H1 (cell line): ENCODE measurements around the gene SBF1. TPM values are rescaled to one million over a fixed set of nuclear protein-coding genes. Genes with fewer than 3 reads are reported as not detected.

ENCODE experiments used
- CTCF ChIA-PET: fragments of 300-600 bp; sonication (Branson Sonifier 250); formaldehyde crosslinking; loops from one replicate; lab custom pipeline; 2021; ENCODE audit not compliant: partially characterized antibody; lab: Charles Lee
- POLR2A ChIA-PET: fragments of 300-600 bp; sonication (Branson Sonifier 250); formaldehyde crosslinking; loops from one replicate; lab custom pipeline; 2021; ENCODE audit warnings: inconsistent platforms; ENCODE audit not compliant: partially characterized antibody; lab: Charles Lee
- DNase-seq, 2 experiments: peaks; one replicate each; pipeline versions ENCODE4 v3.0.0 to v3.0.0-alpha.2; 2010 to 2022; ENCODE audit warnings: low spot score in 2 of 2, low read depth in 1 of 2, mixed read lengths in 1 of 2
- FAIRE-seq: peaks from 2 replicates; lab custom pipeline; 2011; peaks lifted over from hg19 to GRCh38; lab: Jason Lieb, UNC
- H2AFZ ChIP-seq: 2 replicates; pipeline ENCODE4 v1.8.1; 2012; ENCODE audit warnings: low read length, inconsistent platforms
- H2AK5ac ChIP-seq: 2 replicates; pipeline ENCODE4 v1.6.1; 2013; ENCODE audit warnings: low read depth, low read length
- H2BK120ac ChIP-seq: replicated peaks from 2 replicates; pipeline ENCODE3; 2013; ENCODE audit warnings: low read depth, low read length, inconsistent platforms
- H2BK12ac ChIP-seq: 2 replicates; pipeline ENCODE4 v1.6.1; 2013; ENCODE audit warnings: low read depth, low read length
- H2BK15ac ChIP-seq: 2 replicates; pipeline ENCODE4 v1.6.1; 2013; ENCODE audit warnings: low read length
- H2BK20ac ChIP-seq: 2 replicates; pipeline ENCODE4 v1.6.1; 2013; ENCODE audit warnings: low read length
- H2BK5ac ChIP-seq: 2 replicates; pipeline ENCODE4 v1.6.1; 2013; ENCODE audit warnings: low read depth, low read length
- H3K14ac ChIP-seq: 2 replicates; pipeline ENCODE4 v1.6.1; 2013; ENCODE audit warnings: inconsistent platforms; ENCODE audit not compliant: insufficient read length
- H3K18ac ChIP-seq: 2 replicates; pipeline ENCODE4 v1.6.1; 2013; ENCODE audit warnings: low read length; ENCODE audit errors: extremely low read depth
- H3K23ac ChIP-seq: 2 replicates; pipeline ENCODE4 v1.6.1; 2013; ENCODE audit warnings: inconsistent platforms; ENCODE audit not compliant: insufficient read length
- H3K23me2 ChIP-seq: 2 replicates; pipeline ENCODE4 v1.6.1; 2013; ENCODE audit warnings: low read depth, low read length
- H3K27ac ChIP-seq: 2 replicates; pipeline ENCODE4 v1.6.1; 2011; ENCODE audit warnings: low read depth, low read length, inconsistent platforms
- H3K27me3 ChIP-seq, 4 experiments: replicated peaks in 1 of 4; 1 replicate in 1 of 4; 2 replicates in 3 of 4; pipeline versions ENCODE4 v1.6.1 to v1.8.1; 2011 to 2013; ENCODE audit warnings: low read length in 3 of 4, mild to moderate bottlenecking in 3 of 4, inconsistent platforms in 2 of 4, mixed read lengths in 2 of 4, moderate library complexity in 1 of 4; ENCODE audit not compliant: control insufficient read depth in 3 of 4, insufficient read depth in 3 of 4; ENCODE audit errors: extremely low read depth in 1 of 4
- H3K36me3 ChIP-seq, 4 experiments: 2 replicates each; pipeline versions ENCODE4 v1.6.1 to v1.8.1; 2011 to 2013; ENCODE audit warnings: mild to moderate bottlenecking in 4 of 4, low read length in 3 of 4, moderate library complexity in 2 of 4, control low read depth in 1 of 4, inconsistent platforms in 1 of 4; ENCODE audit not compliant: insufficient read depth in 4 of 4, control insufficient read depth in 2 of 4
- H3K4ac ChIP-seq: replicated peaks from 2 replicates; pipeline ENCODE3; 2013; ENCODE audit warnings: low read length, low read depth, mixed read lengths, inconsistent platforms; ENCODE audit not compliant: insufficient read length
- H3K4me1 ChIP-seq, 4 experiments: replicated peaks in 1 of 4; 1 replicate in 1 of 4; 2 replicates in 3 of 4; pipeline versions ENCODE4 v1.6.1 to v1.8.1; 2011 to 2013; ENCODE audit warnings: low read length in 3 of 4, inconsistent platforms in 2 of 4, mixed read lengths in 1 of 4; ENCODE audit not compliant: insufficient read depth in 4 of 4, control insufficient read depth in 3 of 4
- H3K4me2 ChIP-seq, 2 experiments: 2 replicates each; pipeline versions ENCODE4 v1.6.1 to v1.8.1; 2011 to 2013; ENCODE audit warnings: low read depth in 2 of 2, low read length in 2 of 2, control low read depth in 1 of 2, inconsistent platforms in 1 of 2, mild to moderate bottlenecking in 1 of 2; ENCODE audit not compliant: insufficient read depth in 1 of 2
- H3K4me3 ChIP-seq, 4 experiments: fragments of 200-600, 300-600 bp in 1 of 4; sonication (generic), shearing (Covaris generic), sonication (Bioruptor Twin) in 1 of 4; 2 replicates each; pipeline versions ENCODE4 v1.5.1 to v1.8.1; 2011 to 2016; ENCODE audit warnings: low read length in 4 of 4, low read depth in 3 of 4, control low read depth in 2 of 4, inconsistent platforms in 2 of 4, mild to moderate bottlenecking in 2 of 4, mixed read lengths in 1 of 4, moderate library complexity in 1 of 4; ENCODE audit not compliant: insufficient read depth in 2 of 4; ENCODE audit errors: extremely low read depth in 1 of 4
- H3K56ac ChIP-seq: replicated peaks from 2 replicates; pipeline ENCODE3; 2013; ENCODE audit warnings: low read depth, mild to moderate bottlenecking, mixed read lengths, low read length, inconsistent platforms; ENCODE audit not compliant: insufficient read length
- H3K79me1 ChIP-seq: 2 replicates; pipeline ENCODE4 v1.6.1; 2013; ENCODE audit warnings: low read depth, low read length, control low read depth
- H3K79me2 ChIP-seq, 2 experiments: 2 replicates each; pipeline versions ENCODE4 v1.6.1 to v1.8.1; 2012 to 2013; ENCODE audit warnings: low read length in 2 of 2, mild to moderate bottlenecking in 2 of 2, inconsistent platforms in 1 of 2; ENCODE audit not compliant: insufficient read depth in 2 of 2, control insufficient read depth in 1 of 2
- H3K9ac ChIP-seq, 4 experiments: replicated peaks in 1 of 4; 1 replicate in 1 of 4; 2 replicates in 3 of 4; pipeline versions ENCODE4 v1.6.1 to v1.8.1; 2011 to 2013; ENCODE audit warnings: low read depth in 3 of 4, low read length in 3 of 4, control low read depth in 2 of 4, mild to moderate bottlenecking in 2 of 4, moderate library complexity in 2 of 4, inconsistent platforms in 1 of 4; ENCODE audit errors: extremely low read depth in 1 of 4
- H3K9me3 ChIP-seq, 2 experiments: 2 replicates each; pipeline versions ENCODE4 v1.6.1 to v1.8.1; 2012 to 2013; ENCODE audit warnings: mild to moderate bottlenecking in 2 of 2, moderate library complexity in 2 of 2, control low read depth in 1 of 2, inconsistent platforms in 1 of 2, low read depth in 1 of 2, low read length in 1 of 2, mixed read lengths in 1 of 2; ENCODE audit not compliant: insufficient read depth in 2 of 2
- H4K20me1 ChIP-seq, 2 experiments: replicated peaks in 1 of 2; 2 replicates each; pipeline versions ENCODE3 to v1.8.1; 2011 to 2013; ENCODE audit warnings: inconsistent platforms in 2 of 2, low read length in 2 of 2, mild to moderate bottlenecking in 1 of 2; ENCODE audit not compliant: insufficient read depth in 2 of 2, control insufficient read depth in 1 of 2
- H4K5ac ChIP-seq: 2 replicates; pipeline ENCODE4 v1.6.1; 2013; ENCODE audit warnings: low read length, low read depth, mixed read lengths, inconsistent platforms; ENCODE audit not compliant: insufficient read length
- H4K8ac ChIP-seq: 2 replicates; pipeline ENCODE4 v1.8.0; 2013; ENCODE audit warnings: mild to moderate bottlenecking, moderate library complexity, low read length, inconsistent platforms; ENCODE audit not compliant: insufficient read depth; ENCODE audit errors: extremely low read depth
- H4K91ac ChIP-seq: replicated peaks from 2 replicates; pipeline ENCODE3; 2013; ENCODE audit warnings: low read length, mixed read lengths, inconsistent platforms; ENCODE audit not compliant: insufficient read length
- RBBP5 ChIP-seq: IDR thresholded peaks from 2 replicates; pipeline ENCODE4 v1.7.1; 2012; ENCODE audit warnings: low read depth, mild to moderate bottlenecking, inconsistent platforms, low read length, moderate library complexity, borderline replicate concordance
- WGBS, 2 experiments: shearing (Covaris generic) in 1 of 2; methylation state at CpG; one replicate each; pipeline versions ENCODE4 v1.1.6 to v1.1.7; 2013 to 2015; ENCODE audit warnings: low lambda C conversion rate in 2 of 2, mixed read lengths in 2 of 2, inconsistent platforms in 1 of 2, low coverage in 1 of 2, missing lambda C conversion rate in 1 of 2; ENCODE audit not compliant: insufficient replicate concordance in 2 of 2, insufficient coverage in 1 of 2, insufficient read length in 1 of 2; ENCODE audit errors: extremely low coverage in 1 of 2, missing lambda C conversion rate in 1 of 2; 5-methylcytosine and 5-hydroxymethylcytosine counted together
- polyA plus RNA-seq, 7 experiments: library from polyadenylated mRNA; depleted of rRNA in 3 of 7; stranded (reverse) in 5 of 7; unstranded in 2 of 7; fragments of >200 nt in 5 of 7; fragments of 200-250 nt in 2 of 7; gene quantifications; 1 replicate in 5 of 7; 2 replicates in 1 of 7; 4 replicates in 1 of 7; pipeline versions ENCODE4 v1.2.1 to v1.2.3, GENCODE V29; 2011 to 2013; ENCODE audit warnings: missing spikeins in 2 of 7, mixed read lengths in 2 of 7
- total RNA-seq: library from RNA; stranded (reverse); fragmentation: NEBNext Ultra II Directional; extraction: Animal tissue kit (Norgen Biotek cat#: 25700); gene quantifications from 2 replicates; pipeline ENCODE4 v1.2.1, GENCODE V29; 2021
- TF ChIP-seq, protein P1 (sequence below): IDR thresholded peaks from 2 replicates; pipeline ENCODE4 v1.6.1; 2012; ENCODE audit warnings: inconsistent platforms
- TF ChIP-seq, protein P2 (sequence below): IDR thresholded peaks from 2 replicates; pipeline ENCODE4 v1.6.1; 2011; ENCODE audit warnings: low read length, improper control_type of control experiment

The SBF1 gene
- total and polyA plus RNA-seq, 2 of the 8 experiments (the other 6 are each of a cell fraction or from before 2014, with no cell fraction given): 29.1 to 71.5 TPM

DNA sequence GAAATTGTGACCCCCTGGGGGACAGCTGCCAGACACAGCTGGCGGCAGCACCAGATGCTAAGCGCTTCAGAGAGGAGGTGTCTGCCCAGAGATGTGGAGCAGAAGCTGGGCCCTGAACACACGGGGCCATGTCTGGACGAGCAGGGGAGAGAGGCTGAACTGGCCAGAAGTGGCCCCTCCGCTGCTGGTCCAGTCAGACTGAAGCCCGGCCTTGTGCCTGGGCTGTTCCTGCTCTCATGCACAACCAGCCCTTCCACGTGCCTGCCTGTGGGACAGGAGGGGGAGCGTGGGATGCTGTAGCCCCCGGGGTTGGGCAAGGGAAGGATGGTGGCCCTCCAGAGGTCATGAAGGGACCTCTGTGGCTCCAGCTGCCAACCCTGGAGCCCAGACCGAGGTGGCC is 8.3 kb upstream of the SBF1 start:
- Histone ChIP-seq H3K4me3 (no peak overlapping the region), H4K8ac (no peak overlapping the region), H3K9ac (no peak overlapping the region), H3K4me2 (no peak overlapping the region), H3K27me3 (peaks cover 1 to 22% (median 13%) of the 10 kb centered on the region in 4 experiments; a peak in 6 of 7 replicates), H4K20me1 (peaks cover 0 to 3% of the 10 kb centered on the region in 2 experiments), H4K5ac (no peak overlapping the region), H3K56ac (no peak overlapping the region), H3K4ac (no peak overlapping the region), H3K9me3 (no peaks in the 10 kb centered on the region), H2BK5ac (no peak overlapping the region), H3K23ac (no peak overlapping the region), H3K27ac (no peak overlapping the region), H2BK15ac (no peak overlapping the region), H3K4me1 (peaks cover 0 to 5% (median 0%) of the 10 kb centered on the region in 4 experiments; a peak in 4 of 7 replicates), H2BK12ac (0 out of 2 replicates have a peak overlapping the region, but pooled peaks have one; percentile 60), H3K36me3 (0 out of 8 replicates have a peak, but pooled peaks cover 0 to 2% (median 0%) of the 10 kb centered on the region in 4 experiments), H3K18ac (no peak overlapping the region), H3K79me1 (no peaks in the 10 kb centered on the region), H2BK120ac (no peak overlapping the region), H2AK5ac (no peak overlapping the region), H2AFZ (no peak overlapping the region), H3K23me2 (peaks cover 4% of the 10 kb centered on the region; the same call in 1 of the 2 replicates), H2BK20ac (no peak overlapping the region), H3K14ac (no peak overlapping the region), H3K79me2 (no peaks in the 10 kb centered on the region), H4K91ac (no peak overlapping the region)
- TF ChIP-seq, protein P1, sequence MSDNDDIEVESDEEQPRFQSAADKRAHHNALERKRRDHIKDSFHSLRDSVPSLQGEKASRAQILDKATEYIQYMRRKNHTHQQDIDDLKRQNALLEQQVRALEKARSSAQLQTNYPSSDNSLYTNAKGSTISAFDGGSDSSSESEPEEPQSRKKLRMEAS: no peak
- TF ChIP-seq, protein P2, sequence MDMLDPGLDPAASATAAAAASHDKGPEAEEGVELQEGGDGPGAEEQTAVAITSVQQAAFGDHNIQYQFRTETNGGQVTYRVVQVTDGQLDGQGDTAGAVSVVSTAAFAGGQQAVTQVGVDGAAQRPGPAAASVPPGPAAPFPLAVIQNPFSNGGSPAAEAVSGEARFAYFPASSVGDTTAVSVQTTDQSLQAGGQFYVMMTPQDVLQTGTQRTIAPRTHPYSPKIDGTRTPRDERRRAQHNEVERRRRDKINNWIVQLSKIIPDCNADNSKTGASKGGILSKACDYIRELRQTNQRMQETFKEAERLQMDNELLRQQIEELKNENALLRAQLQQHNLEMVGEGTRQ: no peak
- TF ChIP-seq RBBP5: no peak
- CTCF ChIA-PET: interaction anchor here (0.6 to 5.6 kb wide), 6 partner anchors 9 to 213 kb away, joined by 3 to 54 read pairs (median 4); partner anchors contain the start of gene SCO2
- DNase-seq: no peak
- no peak for FAIRE-seq
- 95% methylated on average over 10 of the region's 10 CpGs; no CpG with 5 or more reads in 1 of the 2 experiments for WGBS, 2 experiments
- POLR2A ChIA-PET: interaction anchor here (1.4 to 4.8 kb wide), 10 partner anchors 9 to 29 kb away, joined by 3 to 21 read pairs (median 7); partner anchors contain the start of genes LMF2 and NCAPH2
